ENCODE measurements around the gene NDUFB8.

Gene NDUFB8

GRCh38 chr10:100506596-100507356 lies 22.9 kb downstream of the NDUFB8 start:
- DNase-seq, result no peak

DNA sequence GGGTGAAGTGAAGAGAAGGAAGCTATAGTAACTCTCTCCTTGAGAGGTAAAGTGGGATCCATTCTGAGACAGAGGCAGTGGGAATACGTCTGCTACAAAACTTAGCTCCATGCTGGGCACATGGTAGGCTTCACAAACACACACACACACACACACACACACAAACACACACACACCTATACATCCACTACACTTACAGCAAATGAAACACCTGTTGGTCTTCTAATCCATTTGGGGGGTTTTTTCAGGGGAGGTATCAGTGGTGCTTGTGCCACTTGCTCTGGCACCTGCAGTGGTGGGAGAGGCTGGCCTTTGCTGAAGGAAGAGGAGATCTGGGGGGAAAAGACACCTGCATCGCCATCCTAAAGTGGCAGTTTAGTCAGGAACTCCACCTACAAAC lies 24.5 kb downstream of the NDUFB8 start:
- DNase-seq, result no peak

- DNase-seq, result no peak
Measured at GRCh38 chr10:100504096-100504495, 25.6 kb downstream of the NDUFB8 start.

DNA sequence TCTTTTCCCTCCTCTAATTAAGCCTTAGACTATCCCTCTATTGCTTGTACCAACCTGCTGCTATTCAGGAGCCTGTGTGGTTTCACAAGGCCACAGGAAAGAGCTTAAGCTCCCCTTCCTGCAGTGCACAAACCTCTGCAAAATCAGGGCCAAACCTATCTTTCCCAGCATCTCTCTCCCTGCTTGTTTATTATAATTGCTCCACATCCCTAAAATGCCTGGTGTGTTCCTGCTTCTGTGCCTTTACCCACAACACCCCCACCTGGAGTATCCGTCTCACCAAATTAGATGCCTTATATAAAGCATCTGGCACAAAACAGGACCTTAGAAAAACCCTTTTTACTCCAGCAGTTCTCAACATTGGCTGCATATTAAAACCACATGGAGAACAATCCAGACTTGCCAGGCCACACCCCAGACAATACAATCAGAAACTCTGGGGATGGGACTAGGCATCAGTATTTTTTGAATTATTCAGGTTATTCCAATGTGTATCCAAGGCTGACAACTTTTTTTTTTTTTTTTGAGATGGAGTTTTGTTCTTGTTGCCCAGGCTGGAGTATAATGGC lies 26.7 kb downstream of the NDUFB8 start:
- no peak for DNase-seq

DNA sequence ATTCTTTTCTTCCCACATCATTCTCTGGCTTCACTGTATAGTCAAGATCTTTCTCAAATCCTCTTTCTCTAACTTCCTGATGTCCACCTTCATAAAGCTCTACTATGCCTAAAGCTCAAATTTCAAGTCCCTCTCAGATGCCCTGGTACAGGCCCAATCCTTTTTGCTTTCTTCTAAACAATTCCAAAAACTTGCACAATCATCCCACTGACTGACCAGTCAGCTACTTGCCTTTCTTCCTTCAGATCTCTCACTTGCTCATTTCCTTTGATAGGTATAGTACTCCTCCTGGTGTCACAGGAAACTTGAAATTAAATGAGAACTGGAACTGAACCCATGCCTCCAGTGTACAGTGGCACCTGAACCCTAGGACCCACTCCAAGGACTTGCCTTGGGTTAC lies 28.2 kb downstream of the NDUFB8 start:
- no peak for DNase-seq

DNA sequence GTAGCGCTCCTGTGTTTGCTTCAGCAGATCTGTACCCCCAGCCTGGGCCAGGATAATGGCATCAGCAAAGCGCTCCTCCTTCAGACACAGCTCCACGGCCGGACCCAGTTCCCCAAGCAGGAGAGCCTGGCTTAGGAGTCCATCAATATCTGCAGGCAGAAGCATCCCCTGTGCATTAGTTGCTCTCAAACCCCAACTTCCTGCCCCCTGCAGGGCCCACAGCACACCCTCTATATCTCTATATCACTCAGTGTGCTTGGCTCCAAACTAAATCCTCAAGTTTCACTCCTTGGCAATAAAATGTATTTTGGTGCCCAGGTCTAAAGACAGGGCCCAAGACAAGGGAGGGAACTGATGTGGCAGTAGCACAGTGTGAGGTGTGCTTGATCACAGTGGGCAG lies 31.6 kb downstream of the NDUFB8 start:
- no peak for DNase-seq

GRCh38 chr10:100496567-100496966 lies 33.1 kb downstream of the NDUFB8 start:
- DNase-seq, result no peak

DNA sequence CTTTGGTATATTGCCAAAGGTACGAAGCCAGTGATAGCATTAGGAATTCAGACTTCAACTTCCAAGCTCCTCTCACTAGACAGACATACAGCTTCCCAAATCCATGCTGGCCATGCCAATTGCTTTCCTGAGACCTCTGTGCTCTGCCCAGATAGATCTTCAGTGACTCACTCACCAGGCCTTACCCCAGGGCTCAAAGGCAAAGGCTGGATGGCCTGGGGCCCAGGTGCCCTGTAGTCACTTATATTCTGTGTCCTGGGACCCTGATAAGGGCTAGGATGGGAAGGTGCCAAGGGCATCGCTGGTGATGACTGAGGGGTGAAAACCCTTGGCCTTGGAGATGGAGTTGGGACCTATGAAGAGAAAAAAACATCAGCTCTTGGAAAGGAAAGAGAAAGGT lies 39.1 kb downstream of the NDUFB8 start:
- no peak for DNase-seq

GRCh38 chr10:100489396-100489795 lies 40.3 kb downstream of the NDUFB8 start:
- no peak for DNase-seq

GRCh38 chr10:100487529-100487928 lies 42.1 kb downstream of the NDUFB8 start:
- no peak for DNase-seq

- no peak for DNase-seq
Measured at GRCh38 chr10:100485801-100486495, 43.7 kb downstream of the NDUFB8 start.

- DNase-seq, result no peak
Measured at GRCh38 chr10:100485366-100485765, 44.3 kb downstream of the NDUFB8 start.

DNA sequence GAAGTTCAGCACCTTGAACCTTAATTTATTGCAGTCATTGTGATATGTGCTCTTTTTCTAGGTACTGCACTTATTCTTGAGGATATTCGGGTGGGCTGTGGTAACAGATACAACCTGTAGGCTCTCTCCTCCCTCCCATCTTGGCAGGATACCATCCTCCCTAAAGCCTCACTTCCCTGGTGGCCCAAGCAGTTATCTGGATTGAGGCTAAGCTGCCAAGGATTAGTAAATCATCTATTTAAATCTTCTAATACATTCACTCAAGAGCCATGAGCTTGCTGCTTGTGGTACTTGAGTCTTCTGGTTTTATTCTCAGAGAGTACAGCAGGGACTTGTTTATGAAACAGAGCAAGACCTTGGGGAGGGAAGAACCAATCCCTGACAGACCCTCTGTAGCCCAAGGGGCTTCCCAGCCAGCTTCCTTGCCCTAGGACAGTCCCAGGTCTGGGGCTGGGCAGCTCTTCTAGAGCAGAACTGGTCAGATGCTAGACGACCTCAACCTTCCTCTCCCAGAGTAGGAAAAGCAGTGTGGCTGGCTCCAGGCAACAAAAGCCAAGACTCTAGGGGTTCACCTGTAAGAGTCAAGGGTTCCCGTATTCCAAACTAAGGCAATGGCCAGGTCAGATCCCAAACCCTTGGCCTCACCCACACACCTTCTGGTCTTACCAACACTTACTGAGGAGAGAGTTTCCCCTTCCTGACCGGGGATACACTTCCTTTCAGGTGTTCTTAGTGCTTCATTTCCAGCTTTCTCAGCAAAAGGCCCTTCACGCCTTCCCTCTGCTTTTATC lies 45.6 kb downstream of the NDUFB8 start:
- DNase-seq, result no peak

GRCh38 chr10:100482834-100483185 lies 46.9 kb downstream of the NDUFB8 start:
- no peak for DNase-seq

GRCh38 chr10:100482181-100482833 lies 47.4 kb downstream of the NDUFB8 start:
- peak; percentile 57 for DNase-seq

GRCh38 chr10:100481462-100482081 lies 48.1 kb downstream of the NDUFB8 start:
- DNase-seq, result peak; percentile 80

DNA sequence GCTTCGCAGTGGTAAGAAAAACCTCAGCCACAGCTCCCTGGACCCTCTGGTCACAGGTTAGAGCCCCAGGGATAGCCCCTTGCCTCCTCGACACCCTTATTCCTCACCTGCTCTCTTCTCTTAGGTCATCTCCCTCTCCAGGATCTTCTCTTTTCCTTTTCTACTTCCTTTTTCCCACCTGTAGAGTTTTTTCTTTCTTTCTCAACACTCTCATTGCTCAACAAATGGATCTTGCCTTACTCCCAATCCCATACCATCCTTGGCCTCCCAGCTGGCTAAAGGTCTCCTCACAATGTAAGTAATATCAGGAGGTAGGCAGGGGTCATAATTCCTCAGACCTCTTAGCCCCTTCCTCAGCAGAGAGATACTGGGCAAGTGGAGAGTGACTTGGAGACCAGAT lies 49.7 kb downstream of the NDUFB8 start:
- DNase-seq, result no peak

- DNase-seq, result no peak
Measured at GRCh38 chr10:100479037-100479436, 50.6 kb downstream of the NDUFB8 start.

DNA sequence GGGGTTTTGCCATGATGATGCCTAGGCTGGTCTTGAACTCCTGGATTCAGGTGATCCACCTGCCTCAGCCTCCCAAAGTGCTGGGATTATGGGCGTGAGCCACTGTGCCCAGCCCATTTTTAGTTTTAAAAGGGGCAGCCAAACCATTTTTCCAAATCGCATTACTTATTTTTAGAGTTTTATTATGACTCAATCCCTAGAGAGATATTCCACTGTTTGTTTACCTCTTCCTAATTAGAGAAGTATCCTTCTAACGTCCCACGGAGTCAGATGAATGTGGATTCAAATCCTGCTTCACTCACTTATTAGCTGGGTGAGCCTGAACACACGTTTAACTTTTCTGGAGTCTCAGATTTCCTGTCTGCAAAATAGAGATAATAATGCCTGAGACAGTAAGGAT lies 51.7 kb downstream of the NDUFB8 start:
- DNase-seq, result no peak

All from NCI-H1105 treated with DMSO at 0.1 percent for 48 hours (cell line).